Natural killer cell (primary cell): ENCODE data around the gene DCAF5. TPM values are rescaled to one million over a fixed set of nuclear protein-coding genes. Genes with fewer than 3 reads are reported as not detected.

ENCODE experiments used
- ATAC-seq, 3 donors: fragments of 150-1000 bp in 2 of 3; fragments of 200-7000 bp in 1 of 3; cut with Tn5 transposase; 1 replicate in 1 of 3; 2 replicates in 2 of 3; pipeline ENCODE4 v1.10.0; 2021; ENCODE audit warnings: mild to moderate bottlenecking in 2 of 3, moderate library complexity in 2 of 3
- DNase-seq, 2 donors: peaks; one replicate each; pipeline versions ENCODE4 v3.0.0 to v3.0.0-alpha.2; 2013 to 2021; ENCODE audit warnings: mixed read lengths in 1 of 2
- H3K27ac ChIP-seq: one replicate; pipeline ENCODE4 v1.5.1; 2013; ENCODE audit warnings: mild to moderate bottlenecking, low read length
- H3K27me3 ChIP-seq: one replicate; pipeline ENCODE4 v1.6.1; 2013; ENCODE audit warnings: low read length; ENCODE audit not compliant: control insufficient read depth, insufficient read depth
- H3K36me3 ChIP-seq: one replicate; pipeline ENCODE4 v1.6.1; 2013; ENCODE audit warnings: low read length; ENCODE audit not compliant: control insufficient read depth, insufficient read depth
- H3K4me1 ChIP-seq: one replicate; pipeline ENCODE4 v1.6.1; 2013; ENCODE audit warnings: low read length; ENCODE audit not compliant: control insufficient read depth, insufficient read depth
- H3K4me3 ChIP-seq: one replicate; pipeline ENCODE4 v1.5.1; 2013; ENCODE audit warnings: low read length
- H3K9me3 ChIP-seq: one replicate; pipeline ENCODE4 v1.6.1; 2013; ENCODE audit warnings: low read length; ENCODE audit not compliant: control insufficient read depth, insufficient read depth
- H3K27ac Mint-ChIP-seq, 2 donors: one replicate each; pipeline ENCODE4 v1.8.0; 2022; ENCODE audit warnings: mild to moderate bottlenecking in 2 of 2, mixed read lengths in 2 of 2, moderate library complexity in 1 of 2
- H3K27me3 Mint-ChIP-seq, 2 donors: one replicate each; pipeline ENCODE4 v1.8.0; 2022; ENCODE audit warnings: low read depth in 2 of 2, mixed read lengths in 2 of 2
- H3K36me3 Mint-ChIP-seq: one replicate; pipeline ENCODE4 v1.8.0; 2022; ENCODE audit warnings: mixed read lengths
- H3K4me1 Mint-ChIP-seq, 2 donors: one replicate each; pipeline ENCODE4 v1.8.0; 2022; ENCODE audit warnings: mixed read lengths in 2 of 2
- H3K4me3 Mint-ChIP-seq: one replicate; pipeline ENCODE4 v1.8.0; 2022; ENCODE audit warnings: mild to moderate bottlenecking, moderate library complexity, mixed read lengths
- H3K9me3 Mint-ChIP-seq, 2 donors: one replicate each; pipeline ENCODE4 v1.8.0; 2022; ENCODE audit warnings: mixed read lengths in 2 of 2
- CTCF ChIP-seq: fragments of 200-600 bp; IDR thresholded peaks from one replicate; pipeline ENCODE4 v1.8.0; 2022; ENCODE audit warnings: antibody characterized with exemption
- WGBS: methylation state at CpG from one replicate; pipeline ENCODE4 v1.1.7; 2013; ENCODE audit warnings: missing lambda C conversion rate; ENCODE audit not compliant: insufficient coverage; 5-methylcytosine and 5-hydroxymethylcytosine counted together
- intact Hi-C: fragments of 100-400 bp; cut with micrococcal nuclease; formaldehyde crosslinking; loops from one replicate; pipeline ENCODE4 v1.14.2; 2022
- total RNA-seq, 4 donors: library from RNA; stranded (reverse); fragments of 120-200 nt in 1 of 4; gene quantifications; one replicate each; pipeline versions ENCODE4 v1.2.3 to v1.2.4, GENCODE V29; 2013 to 2022

Gene DCAF5
- total RNA-seq, 3 donors from 2014 or later (not counting 1 experiment from before 2014, with no cell fraction given), result 92.0 to 112 (median 99.2) TPM

DNA sequence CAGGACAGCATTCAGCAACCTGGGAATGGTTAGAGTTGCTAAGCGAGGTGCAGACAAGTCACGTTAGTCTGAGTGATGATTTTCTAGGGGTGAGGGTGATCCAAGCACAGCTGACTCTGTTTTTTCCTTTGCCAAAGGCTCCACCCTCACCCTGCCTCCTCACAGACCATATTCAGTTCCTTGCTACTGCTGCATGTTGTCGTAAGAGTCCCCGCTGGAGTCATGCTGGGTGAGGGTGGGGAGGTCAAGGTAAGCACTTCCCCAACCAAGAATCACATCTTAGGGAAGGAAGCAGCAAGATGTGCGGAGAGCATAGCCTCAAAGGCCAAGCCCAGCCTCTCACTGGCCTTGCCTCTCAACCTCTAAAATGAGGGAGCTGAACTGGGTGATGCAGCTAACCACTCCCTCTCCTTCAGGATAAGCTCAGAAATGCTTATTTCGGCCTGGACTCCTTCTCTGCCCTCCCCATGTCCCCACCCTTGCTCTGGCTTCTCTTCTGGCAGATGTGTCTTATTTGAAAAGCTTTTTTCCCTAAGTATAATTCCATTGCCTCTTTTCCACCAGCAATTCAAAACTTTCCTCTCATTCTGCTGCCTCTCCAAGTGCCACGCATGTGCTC, 107.0 kb downstream of the DCAF5 start:
- Histone ChIP-seq H3K4me3 (no peak overlapping the region), H3K27me3 (no peaks in the 10 kb centered on the region), H3K9me3 (no peaks in the 10 kb centered on the region), H3K27ac (no peak overlapping the region), H3K36me3 (peaks cover 2% of the 10 kb centered on the region), H3K4me1 (peaks cover 11% of the 10 kb centered on the region)
- 94% methylated on average over 4 of the region's 7 CpGs for WGBS
- ATAC-seq (no peak), DNase-seq (no peak)
- intact Hi-C loops, result no loop called here
- no peaks in the 10 kb centered on the region for H3K36me3 Mint-ChIP-seq
- peaks cover 0 to 9% of the 10 kb centered on the region in 2 donors for H3K27me3 Mint-ChIP-seq
- peaks cover 14 to 23% of the 10 kb centered on the region in 2 donors for H3K4me1 Mint-ChIP-seq
- H3K27ac Mint-ChIP-seq, result no peak overlapping the region
- TF ChIP-seq CTCF, result no peak
- no peak overlapping the region for H3K4me3 Mint-ChIP-seq
- no peaks in the 10 kb centered on the region for H3K9me3 Mint-ChIP-seq

DNA sequence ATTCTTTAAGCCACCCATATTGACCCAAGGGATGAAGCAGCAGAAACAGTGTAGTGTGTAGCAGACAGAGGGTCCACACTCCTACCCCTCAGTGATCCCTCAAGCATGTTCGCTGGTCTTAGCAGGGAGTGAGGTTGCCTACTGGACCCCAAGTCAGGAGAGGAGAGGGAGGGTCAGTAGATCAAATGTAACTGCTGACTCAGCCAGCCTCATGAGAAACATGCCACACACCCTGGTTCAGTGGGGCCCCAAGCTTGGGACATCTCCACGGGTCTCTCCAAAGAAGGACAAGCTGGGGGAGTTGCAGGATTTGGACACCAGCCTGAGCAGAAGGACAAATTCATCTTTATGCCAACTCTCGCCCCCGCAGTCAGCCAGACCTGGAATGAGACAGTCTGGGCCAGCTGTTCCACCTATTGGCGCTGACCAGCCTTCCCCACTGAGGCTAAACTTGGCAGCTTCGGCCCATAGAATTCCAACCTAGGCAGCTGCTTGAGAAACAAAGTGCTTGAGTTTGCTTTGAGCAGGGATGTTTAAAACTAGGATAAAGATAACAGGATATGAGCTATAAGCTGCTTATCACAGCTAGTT, 107.9 kb downstream of the DCAF5 start:
- WGBS, result 90% methylated on average over 6 of the region's 6 CpGs
- peaks cover 2 to 11% of the 10 kb centered on the region in 2 donors for H3K27me3 Mint-ChIP-seq
- Histone ChIP-seq H3K27ac (no peak overlapping the region), H3K9me3 (no peaks in the 10 kb centered on the region), H3K27me3 (no peaks in the 10 kb centered on the region), H3K36me3 (no peaks in the 10 kb centered on the region), H3K4me3 (no peak overlapping the region), H3K4me1 (peaks cover 11% of the 10 kb centered on the region)
- no peak for TF ChIP-seq CTCF
- no peaks in the 10 kb centered on the region for H3K9me3 Mint-ChIP-seq
- H3K4me1 Mint-ChIP-seq, result peaks cover 14 to 23% of the 10 kb centered on the region in 2 donors
- ATAC-seq, result no peak
- DNase-seq, result no peak
- no peak overlapping the region for H3K27ac Mint-ChIP-seq
- intact Hi-C loops, result no loop called here
- H3K36me3 Mint-ChIP-seq, result no peaks in the 10 kb centered on the region
- H3K4me3 Mint-ChIP-seq, result no peak overlapping the region

DNA sequence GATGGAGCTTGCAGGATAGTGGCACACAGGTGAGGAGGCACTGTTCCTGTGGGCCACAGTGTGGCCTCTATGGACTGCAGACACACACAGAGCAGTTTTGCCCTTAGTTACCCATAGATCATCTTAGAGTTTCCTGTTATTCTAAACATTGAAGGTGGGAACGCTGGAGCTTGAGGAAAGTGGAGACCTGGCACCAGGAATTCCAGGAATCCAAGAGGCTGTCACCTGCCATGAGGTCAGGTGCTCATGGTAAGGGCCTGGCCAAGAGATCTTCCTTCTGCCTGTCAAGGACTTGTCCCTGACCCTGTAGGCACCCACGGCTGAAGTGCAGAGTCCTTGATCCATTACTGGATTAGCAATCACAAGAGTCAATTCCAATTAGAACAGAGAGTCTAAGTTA, 108.6 kb downstream of the DCAF5 start:
- Mint-ChIP-seq H3K27me3 (peaks cover 10 to 11% of the 10 kb centered on the region in 2 donors), H3K4me1 (peaks cover 14 to 23% of the 10 kb centered on the region in 2 donors), H3K9me3 (no peaks in the 10 kb centered on the region), H3K36me3 (no peaks in the 10 kb centered on the region), H3K4me3 (no peak overlapping the region), H3K27ac (no peak overlapping the region)
- WGBS, result 93% methylated on average over 2 of the region's 2 CpGs
- no peak for TF ChIP-seq CTCF
- DNase-seq (no peak), ATAC-seq (no peak)
- H3K27me3 ChIP-seq, result no peaks in the 10 kb centered on the region
- no peak overlapping the region for H3K27ac ChIP-seq
- no peaks in the 10 kb centered on the region for H3K9me3 ChIP-seq
- H3K36me3 ChIP-seq, result no peaks in the 10 kb centered on the region
- intact Hi-C loops, result no loop called here
- H3K4me3 ChIP-seq, result no peak overlapping the region
- H3K4me1 ChIP-seq, result peaks cover 11% of the 10 kb centered on the region
